ENCODE results near the gene ALPL.

ALPL gene

DNA sequence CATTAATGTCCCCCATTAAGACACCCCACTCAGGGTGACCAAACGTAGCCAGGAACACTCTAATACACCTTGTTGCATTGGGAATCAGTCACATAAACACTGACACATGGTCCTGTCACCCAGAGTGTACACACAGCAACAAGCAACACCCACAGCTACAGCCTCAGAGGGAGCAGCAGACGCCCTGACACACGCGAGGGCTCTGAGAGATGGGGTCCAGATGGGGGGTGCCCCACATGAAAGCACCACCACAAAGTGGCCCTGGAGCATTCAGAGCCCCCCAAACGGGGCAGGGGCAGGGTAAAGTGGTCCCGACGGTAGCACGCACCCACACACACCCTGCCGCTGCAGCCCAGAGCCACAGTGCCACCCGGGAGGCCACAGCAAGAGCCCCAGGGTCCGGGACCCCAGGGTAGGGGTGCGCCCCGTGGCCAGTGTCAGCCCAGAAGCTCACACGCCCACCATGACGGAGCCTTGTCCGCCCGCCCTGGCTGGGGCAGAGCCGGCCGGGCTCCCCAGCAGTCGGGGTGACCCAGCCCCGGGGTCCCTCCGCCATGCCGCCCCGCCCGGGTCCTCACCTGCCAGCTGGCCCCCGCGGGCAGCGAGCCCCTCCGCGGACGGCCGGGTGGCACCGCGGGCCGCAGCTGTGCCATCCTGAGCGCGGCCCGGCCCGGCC, 112.7 kb downstream of the ALPL start:
- DNase-seq: no peak

DNA sequence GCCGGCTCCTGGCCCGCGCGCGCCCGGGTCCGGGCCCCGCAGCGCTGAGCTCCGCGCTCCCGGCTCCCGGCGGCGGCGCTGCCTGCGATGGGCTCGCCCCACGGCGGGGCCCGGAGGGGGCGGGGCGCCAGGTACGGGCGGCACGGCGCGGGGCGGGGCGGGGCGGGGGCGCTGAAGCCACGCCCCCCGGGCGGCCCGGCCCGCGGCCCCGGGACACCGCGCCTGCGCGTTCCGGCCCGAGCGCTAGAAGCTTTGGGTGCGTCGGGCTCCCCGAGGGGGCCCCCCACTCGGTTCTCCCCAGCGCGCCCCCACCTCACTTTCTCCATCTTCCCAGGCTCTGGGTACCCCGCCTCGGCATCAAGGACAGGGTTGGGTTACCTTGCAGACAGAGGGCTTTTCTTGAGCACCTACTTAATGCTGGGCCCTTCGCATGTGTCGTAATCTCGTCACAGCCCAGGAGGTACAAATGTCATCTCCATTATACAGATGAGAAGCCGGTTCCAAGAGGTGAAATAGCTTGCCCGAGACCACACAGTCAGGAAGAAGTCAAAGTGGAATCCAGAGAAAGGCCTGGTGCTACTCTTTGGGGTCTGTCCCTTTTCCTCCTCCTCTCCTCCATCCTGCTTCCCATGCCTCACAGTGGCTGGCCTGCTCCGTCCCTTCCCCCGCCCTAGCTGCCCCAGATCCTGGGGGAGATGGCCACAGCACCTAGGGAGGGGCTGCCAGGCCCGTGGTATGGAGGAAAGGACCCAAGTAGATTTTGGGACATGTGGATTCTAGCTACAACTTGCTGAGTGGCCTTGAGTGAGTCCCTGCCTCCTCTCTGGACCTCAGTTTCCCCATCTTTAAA, 113.5 kb downstream of the ALPL start:
- DNase-seq: no peak

DNA sequence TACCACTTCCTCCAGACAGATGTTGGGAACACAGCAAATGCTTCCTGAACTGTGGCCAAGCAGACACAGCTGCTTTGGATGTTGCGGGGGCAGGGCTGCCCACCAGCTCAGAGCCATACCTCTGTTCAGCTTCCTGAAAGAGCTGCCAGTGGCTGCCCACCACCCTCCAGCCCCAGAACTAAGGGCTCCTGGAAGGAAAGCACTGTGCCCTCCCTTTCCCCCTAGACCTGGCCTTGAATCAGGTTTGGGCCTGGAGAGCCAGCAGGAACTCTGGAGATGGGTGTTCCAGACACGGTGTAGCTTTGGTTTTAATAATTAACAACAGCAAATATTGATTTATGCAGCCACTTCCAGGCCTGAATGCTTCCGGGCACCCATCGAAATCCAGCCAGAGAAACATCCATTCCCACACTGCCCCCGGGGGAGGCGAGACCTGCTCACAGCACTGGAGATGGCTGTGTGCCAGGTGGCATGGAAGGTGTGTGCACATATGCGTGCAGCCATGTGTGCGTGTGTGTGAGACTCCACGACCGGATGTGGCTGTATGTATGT, 114.3 kb downstream of the ALPL start:
- DNase-seq: no peak

DNA sequence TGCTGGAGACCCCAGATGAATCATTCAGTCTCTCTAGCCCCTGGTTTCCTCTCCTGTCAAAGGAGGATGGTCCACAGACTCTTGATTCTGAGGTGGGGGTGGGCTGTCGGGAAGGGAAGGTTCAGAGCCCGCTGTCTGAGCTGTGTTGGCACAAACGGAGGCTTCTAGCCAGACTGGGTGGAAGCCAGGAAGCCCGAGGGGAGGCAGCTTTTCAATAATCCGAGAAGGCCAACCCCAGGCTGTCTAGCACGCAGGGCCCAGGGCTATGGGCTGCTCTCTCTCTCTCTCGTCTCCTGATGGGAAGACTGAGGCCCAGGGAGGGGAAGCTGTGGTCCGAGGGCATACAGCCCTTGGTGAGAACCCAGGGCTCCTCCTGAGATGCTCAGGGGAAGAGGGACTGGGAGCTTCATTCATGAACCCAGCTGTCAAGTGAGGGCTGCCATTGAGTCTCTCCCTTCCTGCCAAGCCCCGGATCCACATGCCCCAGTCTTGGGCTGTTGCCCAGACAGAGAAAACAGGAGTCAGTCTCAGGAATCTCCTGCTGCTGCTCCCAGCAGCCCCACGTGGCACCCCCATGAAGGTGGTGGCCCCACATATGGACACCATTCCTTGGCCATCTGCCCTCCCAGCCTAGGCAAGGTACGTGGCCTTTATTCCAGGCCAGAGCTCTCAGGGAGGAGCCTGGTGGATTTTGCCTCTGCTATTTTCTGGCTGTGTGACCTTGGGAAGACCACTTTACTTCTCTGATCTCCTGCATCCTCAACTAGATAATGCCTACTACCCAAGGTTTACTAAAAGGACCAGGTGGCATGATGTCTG, 115.6 kb downstream of the ALPL start:
- no peak for DNase-seq

DNA sequence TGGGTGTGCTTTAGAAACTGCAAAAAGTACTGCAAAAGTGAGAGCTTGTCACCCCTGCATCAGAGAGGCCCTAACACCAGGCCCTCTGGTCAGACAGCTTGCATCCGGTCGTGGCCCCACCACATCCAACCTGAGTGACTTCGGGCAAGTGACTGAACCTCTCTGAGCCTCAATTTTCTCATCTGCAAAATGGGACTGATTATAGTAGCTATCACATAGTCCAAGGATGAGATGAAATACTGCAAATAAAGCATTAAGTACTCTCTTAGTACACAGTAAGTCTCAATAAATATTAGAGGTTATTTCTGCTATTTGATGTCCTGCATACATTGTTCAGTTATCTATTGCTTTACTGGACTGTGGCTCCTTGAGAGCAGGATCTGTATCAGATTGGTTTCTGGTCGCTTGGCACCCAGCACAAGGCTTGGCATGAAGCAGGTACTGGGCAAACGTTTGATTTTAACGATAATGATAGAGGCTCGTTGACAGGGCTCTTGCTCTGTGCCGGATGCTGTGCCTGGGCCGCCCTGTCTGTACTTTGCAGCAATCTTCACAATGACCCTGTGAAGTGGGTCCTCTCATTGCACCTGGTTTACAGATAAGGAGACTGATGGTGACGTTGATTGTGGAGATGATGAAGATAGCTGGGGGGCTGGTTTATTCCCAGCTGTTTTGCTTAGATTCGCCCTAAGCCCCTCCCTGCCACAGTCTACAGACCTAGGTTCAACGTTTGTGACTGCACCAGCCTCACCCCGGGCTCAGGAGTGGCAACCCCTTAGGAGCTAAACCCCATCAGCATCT, 116.4 kb downstream of the ALPL start:
- no peak for DNase-seq

DNA sequence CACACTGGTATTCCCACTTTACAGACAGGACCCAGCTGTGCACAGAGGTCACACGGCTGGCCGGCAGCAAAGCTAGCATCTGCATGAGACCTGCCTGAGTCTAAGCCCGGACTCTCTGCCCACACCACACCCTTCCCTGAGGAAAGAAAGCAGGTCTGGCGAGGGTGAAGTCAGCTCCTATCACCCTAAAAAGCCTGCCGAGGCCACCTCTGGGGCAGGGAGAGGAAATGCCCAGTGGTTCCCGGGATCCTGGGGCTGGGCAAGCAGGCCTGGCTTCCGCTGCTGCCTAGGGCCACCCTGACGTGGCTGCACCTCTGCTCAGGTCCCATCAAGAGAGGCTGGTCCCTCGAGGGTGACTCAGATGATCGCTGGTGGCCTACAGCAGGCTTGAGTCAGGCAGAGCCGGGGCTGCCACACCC, 117.7 kb downstream of the ALPL start:
- peak; percentile 86 for DNase-seq
